VCaP (cell line): ENCODE results near the gene NR2F1.

Experiments used
- H3K27ac ChIP-seq: fragments of 450-650 bp; 2 replicates; pipeline ENCODE4 v1.5.1; 2017
- CTCF ChIP-seq: fragments of 450-650 bp; conservative IDR thresholded peaks from 2 replicates; pipeline ENCODE4 v1.5.1; 2017; ENCODE audit warnings: mild to moderate bottlenecking, moderate library complexity

Gene NR2F1

GRCh38 chr5:93632327-93632726, 49.3 kb downstream of the NR2F1 start:
- TF ChIP-seq CTCF, result no peak

GRCh38 chr5:93635991-93636390, 53.0 kb downstream of the NR2F1 start:
- TF ChIP-seq CTCF, result no peak
- H3K27ac ChIP-seq, result no peak overlapping the region

More at GRCh38 chr5:93632327-93632726, 49.3 kb downstream of the NR2F1 start:
- H3K27ac ChIP-seq, result no peak overlapping the region

- no peak for TF ChIP-seq CTCF
- H3K27ac ChIP-seq, result no peak overlapping the region
Measured at GRCh38 chr5:93636837-93637236, 53.8 kb downstream of the NR2F1 start.

GRCh38 chr5:93637697-93638096, 54.7 kb downstream of the NR2F1 start:
- TF ChIP-seq CTCF, result no peak
- H3K27ac ChIP-seq, result no peak overlapping the region

GRCh38 chr5:93642526-93642925, 59.5 kb downstream of the NR2F1 start:
- no peak for TF ChIP-seq CTCF

More at GRCh38 chr5:93642526-93642925, 59.5 kb downstream of the NR2F1 start:
- H3K27ac ChIP-seq, result no peak overlapping the region
